ENCODE data around the gene SNCA.

Gene SNCA

GRCh38 chr4:89754531-89754930, 82.4 kb downstream of the SNCA start:
- FAIRE-seq: no peak

GRCh38 chr4:89753601-89754066, 83.3 kb downstream of the SNCA start:
- FAIRE-seq (peak; percentile 92), DNase-seq (ENCODE audit: low spot score) (peak; percentile 49)

More at GRCh38 chr4:89754531-89754930, 82.4 kb downstream of the SNCA start:
- DNase-seq (ENCODE audit: low spot score): no peak

DNA sequence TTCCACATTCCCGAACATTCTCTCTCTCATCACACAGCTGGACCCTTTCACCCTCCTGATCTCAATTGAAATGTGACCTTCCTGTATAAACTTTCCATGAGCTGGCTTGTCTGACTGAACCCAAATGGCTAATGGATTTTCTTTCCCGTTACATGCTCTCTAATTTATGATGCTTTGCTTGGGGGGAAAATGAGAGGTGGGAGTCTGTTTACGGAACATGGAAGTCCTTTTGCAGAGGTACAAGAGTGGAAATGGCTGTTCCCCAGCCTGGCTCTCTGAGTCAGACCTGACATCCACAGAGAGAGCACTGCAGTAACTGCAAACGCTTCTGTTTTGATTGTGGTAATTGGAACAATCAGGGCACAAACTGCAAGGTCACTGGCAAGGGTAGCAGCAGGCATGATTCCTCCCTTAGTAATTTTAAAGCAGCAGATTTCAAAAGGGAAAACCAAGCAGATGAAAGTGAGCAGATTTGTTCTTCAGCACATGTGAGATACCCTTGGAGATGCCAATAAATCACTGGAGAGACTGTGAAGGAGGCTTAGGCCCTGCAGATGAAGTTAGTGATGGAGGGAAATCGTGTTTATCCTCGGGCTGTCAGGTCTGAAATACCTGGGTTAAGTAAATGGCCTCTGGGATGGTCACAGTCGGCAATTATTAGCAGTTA, 83.9 kb downstream of the SNCA start:
- DNase-seq (ENCODE audit: low spot score) (peak; percentile 33), FAIRE-seq (no peak)

DNA sequence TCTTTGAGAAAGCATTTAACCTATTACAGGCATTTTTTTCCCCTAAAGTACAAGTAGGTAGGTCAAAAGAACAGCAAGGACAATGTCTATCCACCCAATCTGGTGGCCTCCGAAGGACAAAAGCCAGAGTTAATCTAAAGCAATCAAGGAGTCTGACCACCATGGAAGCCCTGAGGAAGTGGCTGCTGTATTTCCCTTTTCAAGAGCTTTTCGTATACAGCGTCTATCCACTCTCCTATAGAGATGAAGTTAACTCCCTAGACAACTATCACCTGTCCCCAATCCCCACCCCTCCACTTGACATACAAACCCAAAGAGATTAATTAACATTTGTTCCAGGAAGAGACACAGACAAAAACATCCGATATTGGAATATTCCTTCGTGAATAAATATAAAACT, 85.5 kb downstream of the SNCA start:
- FAIRE-seq: no peak
- DNase-seq (ENCODE audit: low spot score): no peak

- FAIRE-seq (no peak), DNase-seq (ENCODE audit: low spot score) (no peak)
These were observed 90.6 kb downstream of the SNCA start for GRCh38 chr4:89746377-89746776.

GRCh38 chr4:89745708-89746107, 91.3 kb downstream of the SNCA start:
- DNase-seq (ENCODE audit: low spot score) (no peak), FAIRE-seq (no peak)

DNA sequence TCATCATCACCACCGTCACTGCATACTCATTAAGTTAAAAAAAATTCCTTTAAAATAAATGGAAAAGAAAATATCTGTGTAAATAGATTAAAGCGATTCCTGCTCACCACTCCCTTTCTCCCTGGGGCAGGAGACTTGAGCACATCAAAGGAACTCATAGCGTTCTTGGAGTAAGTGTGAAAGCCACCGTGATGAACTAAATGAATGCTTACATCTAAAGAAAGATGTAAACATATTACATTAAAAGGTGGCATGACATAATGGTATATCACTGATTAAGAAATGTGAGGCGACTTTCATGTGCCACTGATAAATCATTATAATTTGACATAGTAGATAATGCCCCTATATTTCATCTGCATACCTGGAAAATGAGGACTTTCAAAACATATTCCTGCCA, 92.0 kb downstream of the SNCA start:
- FAIRE-seq: no peak
- DNase-seq (ENCODE audit: low spot score): no peak

GRCh38 chr4:89741768-89742167, 95.2 kb downstream of the SNCA start:
- no peak for DNase-seq (ENCODE audit: low spot score)
- no peak for FAIRE-seq

GRCh38 chr4:89739311-89739988, 97.5 kb downstream of the SNCA start:
- FAIRE-seq: no peak
- no peak for DNase-seq (ENCODE audit: low spot score)

DNA sequence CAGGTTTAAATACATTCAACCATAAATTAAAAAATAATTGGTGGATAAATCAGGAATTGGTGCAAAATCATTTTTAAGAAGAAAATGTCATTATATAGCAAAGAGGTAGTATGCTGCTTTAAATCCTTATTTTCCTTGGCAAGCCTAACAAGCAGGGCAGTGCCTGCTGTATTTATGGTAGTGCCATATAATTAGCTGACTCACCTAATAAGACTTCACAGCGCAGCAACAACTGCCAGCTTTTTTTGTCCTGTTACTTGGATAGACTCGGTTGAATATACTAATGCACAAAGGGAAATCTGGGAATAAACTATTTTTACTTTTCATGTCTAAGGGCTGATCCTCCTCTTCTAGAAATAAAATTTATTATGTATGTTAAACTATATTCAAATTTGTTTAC, 99.1 kb downstream of the SNCA start:
- no peak for FAIRE-seq
- peak; percentile 31 for DNase-seq (ENCODE audit: low spot score)

- FAIRE-seq (no peak), DNase-seq (ENCODE audit: low spot score) (no peak)
These were observed 103.0 kb downstream of the SNCA start for GRCh38 chr4:89733946-89734345.

DNA sequence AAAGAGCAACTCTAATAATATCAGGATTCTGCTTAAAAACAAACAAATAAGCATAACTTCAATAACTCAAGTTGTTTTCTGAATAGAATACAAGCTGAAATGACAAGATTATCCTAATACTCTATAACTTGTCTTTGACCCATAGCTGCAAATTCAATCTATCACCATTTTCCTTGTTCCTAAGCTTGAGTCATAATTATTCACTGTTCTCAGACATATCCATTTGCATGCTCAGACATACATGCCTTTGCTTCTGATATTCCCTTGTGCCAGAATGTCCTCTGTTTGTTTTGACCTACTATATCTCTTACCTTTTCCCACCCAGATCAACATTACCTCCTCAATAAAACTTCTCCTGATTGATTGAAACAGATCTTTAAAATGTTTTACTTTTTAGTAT, 109.7 kb downstream of the SNCA start:
- FAIRE-seq (no peak), DNase-seq (ENCODE audit: low spot score) (no peak)

- FAIRE-seq: no peak
These were observed 111.7 kb downstream of the SNCA start for GRCh38 chr4:89725268-89725667.

DNA sequence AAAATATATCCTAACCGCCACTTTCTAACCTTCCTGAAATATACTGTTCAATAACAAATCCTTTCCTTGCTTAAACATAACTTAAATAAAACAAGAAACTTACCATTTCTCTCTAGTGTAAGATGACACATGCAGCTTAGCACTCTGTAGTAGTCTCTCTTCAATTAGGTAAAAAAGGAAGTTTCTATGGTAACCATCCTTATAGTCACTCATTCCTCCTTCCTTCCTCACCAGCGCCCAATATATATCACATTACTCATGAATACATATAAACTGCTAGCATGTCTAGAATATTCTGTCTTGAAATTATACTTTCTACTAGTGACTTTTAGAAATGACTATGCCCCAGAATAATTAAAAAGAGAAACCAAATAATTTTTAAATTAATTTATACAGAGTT, 112.2 kb downstream of the SNCA start:
- no peak for FAIRE-seq
- no peak for DNase-seq (ENCODE audit: low spot score)

More at GRCh38 chr4:89725268-89725667, 111.7 kb downstream of the SNCA start:
- no peak for DNase-seq (ENCODE audit: low spot score)

DNA sequence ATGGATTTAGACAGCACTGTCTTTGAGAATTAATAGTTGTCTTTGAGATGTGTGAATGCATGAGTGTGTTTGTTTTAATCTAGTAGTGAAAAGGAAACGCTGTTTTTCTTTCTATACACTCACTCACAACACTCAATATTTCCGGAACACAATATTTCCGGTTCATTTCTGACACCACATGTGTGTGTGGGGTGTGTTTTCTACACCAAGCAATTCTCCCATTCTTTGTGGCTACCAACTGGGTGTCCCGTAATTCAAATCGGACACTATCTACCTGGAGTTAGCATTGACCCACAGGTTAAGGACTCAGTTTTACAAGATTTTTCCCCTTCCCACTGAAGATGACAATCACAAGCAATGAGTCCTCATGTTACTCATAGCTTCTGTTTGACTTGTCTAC, 113.9 kb downstream of the SNCA start:
- DNase-seq (ENCODE audit: low spot score) (no peak), FAIRE-seq (peak; percentile 56)

- no peak for DNase-seq (ENCODE audit: low spot score)
- FAIRE-seq: no peak
These were observed 114.4 kb downstream of the SNCA start for GRCh38 chr4:89722517-89722916.

DNA sequence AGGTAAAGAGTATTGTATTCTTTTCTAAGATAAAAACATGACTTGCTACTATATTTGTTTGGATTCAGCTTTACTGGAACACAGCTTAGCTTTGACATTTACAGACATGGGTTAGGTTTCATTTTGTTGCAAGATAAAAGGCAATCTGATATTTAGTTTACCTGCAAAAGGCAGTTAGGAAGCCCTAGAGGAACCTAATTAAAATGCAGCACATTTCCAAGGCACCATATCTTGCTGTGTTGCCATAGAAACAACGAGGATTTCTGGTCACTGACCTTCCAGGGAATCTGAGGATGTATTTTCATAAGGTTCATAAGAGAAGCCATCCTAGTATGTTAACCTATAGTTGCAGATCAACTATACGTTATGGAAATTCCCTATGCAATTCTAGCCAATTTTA, 116.0 kb downstream of the SNCA start:
- FAIRE-seq (no peak), DNase-seq (ENCODE audit: low spot score) (no peak)

- no peak for DNase-seq (ENCODE audit: low spot score)
- no peak for FAIRE-seq
These were observed 117.3 kb downstream of the SNCA start for GRCh38 chr4:89719536-89720090.

GRCh38 chr4:89716893-89717292, 120.1 kb downstream of the SNCA start:
- FAIRE-seq: no peak
- no peak for DNase-seq (ENCODE audit: low spot score)

DNA sequence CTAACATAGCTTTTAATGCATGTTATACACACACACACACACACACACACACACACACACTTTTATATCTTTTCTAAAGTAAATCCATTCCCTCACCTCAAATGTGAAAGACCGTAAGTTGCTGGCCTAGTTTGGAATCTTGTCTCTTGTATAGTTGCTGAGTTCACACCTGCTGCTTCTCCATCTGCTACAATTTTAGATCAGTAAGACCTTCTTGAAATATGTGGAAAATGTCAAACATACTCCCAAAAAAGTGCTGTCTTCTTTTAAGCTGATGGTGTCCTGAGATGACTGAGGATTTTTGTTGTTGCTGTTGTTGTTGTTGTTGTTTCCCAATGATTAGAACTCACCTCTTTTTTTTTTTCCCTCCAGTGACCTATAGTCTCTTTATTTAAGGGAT, 121.3 kb downstream of the SNCA start:
- DNase-seq (ENCODE audit: low spot score) (no peak), FAIRE-seq (no peak)

- FAIRE-seq: no peak
- DNase-seq (ENCODE audit: low spot score): no peak
These were observed 124.1 kb downstream of the SNCA start for GRCh38 chr4:89712827-89713226.

DNA sequence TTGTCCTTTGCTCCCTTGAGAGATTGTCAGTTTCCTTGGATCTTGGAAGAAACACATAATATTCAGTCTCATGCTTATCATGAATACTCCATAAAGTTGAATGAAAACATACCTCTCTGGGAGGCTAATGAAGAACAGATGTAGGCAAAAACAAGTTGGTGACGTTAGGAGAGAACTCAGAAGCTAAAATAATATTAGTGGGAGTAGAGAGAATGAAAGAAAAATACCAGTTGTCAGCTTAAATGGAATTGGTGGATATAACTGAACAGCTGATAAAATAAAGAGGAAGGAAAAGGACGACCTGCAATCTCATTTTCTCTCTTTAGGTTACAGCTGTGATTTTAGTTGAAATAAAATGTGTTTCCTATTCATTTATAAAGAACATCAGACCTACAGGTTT, 124.8 kb downstream of the SNCA start:
- no peak for DNase-seq (ENCODE audit: low spot score)
- FAIRE-seq: no peak

DNA sequence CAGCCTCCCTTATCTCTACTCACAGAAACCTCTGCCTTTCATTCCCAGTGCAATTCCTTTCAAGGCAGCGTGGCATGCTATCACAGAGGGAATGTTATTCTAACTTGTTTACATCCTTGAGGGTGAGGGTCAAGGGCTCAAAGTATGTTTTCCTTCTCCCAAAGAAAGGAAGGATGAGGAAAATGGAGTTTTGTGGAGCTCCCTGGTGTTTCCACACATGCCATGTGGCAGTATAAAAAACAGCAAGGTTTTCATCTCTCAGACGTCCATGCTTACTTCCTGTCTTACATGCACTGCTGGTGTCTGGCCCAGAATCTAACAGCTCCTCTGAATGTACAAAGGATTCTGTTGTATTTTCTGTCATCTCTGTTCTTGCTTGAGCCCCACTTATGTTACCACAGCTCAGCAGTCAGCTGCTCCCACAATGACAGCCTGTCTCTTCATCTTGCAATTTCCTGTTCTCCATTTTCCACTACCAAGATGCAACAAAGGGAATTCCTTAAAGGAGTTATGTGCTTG, 128.0 kb downstream of the SNCA start:
- no peak for FAIRE-seq

More for the DNA sequence above, 128.0 kb downstream of the SNCA start:
- DNase-seq (ENCODE audit: low spot score): peak; percentile 10

All from urothelium cell line (cell line).